ENCODE results near the gene SUPT5H. TPM values are rescaled to one million over a fixed set of nuclear protein-coding genes. Genes with fewer than 3 reads are reported as not detected.

SUPT5H gene
- total and polyA plus RNA-seq, 12 donors: 56.2 to 149 (median 84.3) TPM

DNA sequence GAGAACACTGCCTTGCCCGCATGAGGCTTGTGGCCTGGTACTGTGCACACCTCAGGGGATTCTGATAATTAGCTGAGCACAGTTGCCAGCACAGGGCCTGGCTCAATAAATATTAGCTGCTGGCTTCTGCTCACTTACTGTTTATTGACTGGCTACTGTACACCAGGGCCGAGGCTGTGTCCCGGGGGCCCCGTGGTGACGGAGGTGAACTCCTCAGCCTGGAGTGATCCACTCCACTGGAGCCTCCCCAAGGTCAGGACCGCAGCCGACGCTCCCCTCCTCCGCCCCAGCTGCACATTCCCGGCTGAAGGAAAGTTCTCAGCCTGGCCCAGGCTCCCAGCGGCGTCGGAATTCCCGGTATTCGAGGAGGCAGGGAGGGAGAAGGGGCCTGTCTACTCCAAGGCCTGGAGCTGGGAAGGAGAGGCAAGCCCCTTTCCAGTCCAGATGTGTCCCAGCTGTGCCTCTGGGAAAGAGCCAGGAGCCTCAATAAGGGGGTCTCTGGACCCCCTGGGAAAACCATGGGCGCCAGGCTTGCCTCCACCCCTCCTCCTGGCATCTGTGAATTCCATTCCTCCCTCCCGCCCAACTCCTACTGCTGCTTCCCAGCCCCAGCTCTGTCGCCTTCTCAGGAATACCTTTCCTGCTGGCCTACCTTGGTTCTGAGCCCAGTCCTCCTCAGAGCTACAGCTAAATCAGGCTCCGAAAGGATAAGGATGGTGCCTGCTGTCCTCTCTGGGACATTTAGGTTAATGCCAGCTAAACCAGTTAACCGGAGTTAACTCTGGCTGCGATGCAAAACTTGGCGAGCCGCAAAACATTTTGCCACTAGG lies 16.9 kb upstream of the SUPT5H start:
- Histone ChIP-seq H3K27me3 (no peaks in the 10 kb centered on the region), H3K4me1 (peaks cover 10 to 42% (median 20%) of the 10 kb centered on the region in 9 donors), H3K36me3 (peaks cover 0 to 40% (median 17%) of the 10 kb centered on the region in 9 donors), H3K27ac (peak overlapping the region; percentile 68 to 91 (median 87)), H3K4me3 (peak overlapping the region in 5 of 10 donors; percentile 0 to 20 (median 13)), H3K9me3 (no peaks in the 10 kb centered on the region)
- intact Hi-C loops (cut with DNase I): no loop called here
- DNase-seq: peak; percentile 77 to 84
- peak; percentile 82 to 88 (median 84) for ATAC-seq
- WGBS, 2 donors: 12 to 13% methylated on average over 22 to 23 of the region's 23 CpGs
- TF ChIP-seq, protein P1, sequence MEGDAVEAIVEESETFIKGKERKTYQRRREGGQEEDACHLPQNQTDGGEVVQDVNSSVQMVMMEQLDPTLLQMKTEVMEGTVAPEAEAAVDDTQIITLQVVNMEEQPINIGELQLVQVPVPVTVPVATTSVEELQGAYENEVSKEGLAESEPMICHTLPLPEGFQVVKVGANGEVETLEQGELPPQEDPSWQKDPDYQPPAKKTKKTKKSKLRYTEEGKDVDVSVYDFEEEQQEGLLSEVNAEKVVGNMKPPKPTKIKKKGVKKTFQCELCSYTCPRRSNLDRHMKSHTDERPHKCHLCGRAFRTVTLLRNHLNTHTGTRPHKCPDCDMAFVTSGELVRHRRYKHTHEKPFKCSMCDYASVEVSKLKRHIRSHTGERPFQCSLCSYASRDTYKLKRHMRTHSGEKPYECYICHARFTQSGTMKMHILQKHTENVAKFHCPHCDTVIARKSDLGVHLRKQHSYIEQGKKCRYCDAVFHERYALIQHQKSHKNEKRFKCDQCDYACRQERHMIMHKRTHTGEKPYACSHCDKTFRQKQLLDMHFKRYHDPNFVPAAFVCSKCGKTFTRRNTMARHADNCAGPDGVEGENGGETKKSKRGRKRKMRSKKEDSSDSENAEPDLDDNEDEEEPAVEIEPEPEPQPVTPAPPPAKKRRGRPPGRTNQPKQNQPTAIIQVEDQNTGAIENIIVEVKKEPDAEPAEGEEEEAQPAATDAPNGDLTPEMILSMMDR (IDR thresholded peaks at IDR 0.05): no peak

DNA sequence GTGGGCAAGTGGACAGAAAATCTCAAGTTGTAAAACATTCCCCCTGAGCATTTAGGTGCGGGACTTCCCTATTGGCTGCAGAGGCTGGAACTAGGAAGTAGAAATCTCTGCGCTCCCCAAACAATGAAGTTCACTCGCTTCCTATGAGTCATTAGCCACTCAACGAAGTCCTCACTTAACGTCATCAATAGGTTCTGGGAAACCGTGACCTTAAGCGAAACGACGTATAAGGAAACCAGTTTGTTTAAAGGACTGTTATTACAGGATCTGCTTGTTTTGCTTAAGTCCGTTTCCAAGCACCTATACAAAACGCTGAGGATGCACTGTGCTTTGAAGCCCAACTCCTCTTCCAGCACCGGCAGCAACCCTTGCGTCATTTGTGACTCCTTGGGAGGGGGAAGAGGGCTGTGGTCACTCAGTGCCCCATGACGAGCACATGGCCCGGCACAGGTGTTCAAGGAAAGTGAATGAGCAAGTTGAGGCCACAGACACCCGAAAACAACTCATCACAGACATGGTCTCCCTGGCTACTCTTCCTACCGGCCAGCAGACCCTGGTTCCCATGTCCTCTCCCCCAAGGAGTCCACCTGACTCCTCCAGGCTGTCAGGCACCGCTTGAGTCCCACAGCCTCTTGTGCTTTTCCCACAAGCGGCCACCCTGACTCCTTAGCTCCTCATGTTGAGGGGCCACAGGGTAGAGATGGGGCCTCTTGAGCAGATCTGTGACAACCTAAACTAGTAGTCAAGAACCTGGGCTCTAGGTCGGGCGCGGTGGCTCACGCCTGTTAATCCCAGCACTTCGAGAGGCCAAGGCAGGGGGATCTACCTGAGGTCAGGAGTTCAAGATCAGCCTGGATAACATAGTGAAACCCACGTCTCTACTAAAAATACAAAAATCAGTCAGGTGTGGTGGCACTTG lies 14.4 kb upstream of the SUPT5H start:
- Histone ChIP-seq H3K4me1 (peaks cover 19 to 59% (median 41%) of the 10 kb centered on the region in 9 donors), H3K4me3 (peak overlapping the region in 4 of 10 donors; percentile 16 to 25 (median 18)), H3K27ac (peak overlapping the region in 9 of 10 donors; percentile 38 to 97 (median 78)), H3K27me3 (no peaks in the 10 kb centered on the region), H3K36me3 (peaks cover 0 to 34% (median 26%) of the 10 kb centered on the region in 9 donors), H3K9me3 (no peaks in the 10 kb centered on the region)
- DNase-seq (peak in 1 of 2 donors; percentile 48), ATAC-seq (peak in 6 of 8 donors; percentile 7 to 65 (median 26))
- intact Hi-C loops (cut with DNase I): no loop called here
- TF ChIP-seq, protein P1 (IDR thresholded peaks at IDR 0.05): no peak
- WGBS, 2 donors: 63 to 65% methylated on average over 25 of the region's 25 CpGs

DNA sequence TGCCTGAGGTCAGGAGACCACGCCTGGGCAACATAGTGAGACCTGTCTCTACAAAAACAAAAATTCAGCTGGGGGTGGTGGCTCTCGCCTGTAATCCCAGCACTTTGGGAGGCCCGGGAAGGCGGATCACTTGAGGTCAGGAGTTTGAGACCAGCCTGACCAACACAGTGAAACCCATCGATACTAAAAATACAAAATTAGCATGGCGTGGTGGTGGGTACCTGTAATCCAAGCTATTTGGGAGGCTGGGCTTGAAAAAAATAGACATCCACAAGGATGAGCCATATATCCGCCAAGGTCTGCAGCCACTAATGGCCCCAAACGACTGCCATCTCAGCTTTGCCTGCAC lies 12.7 kb upstream of the SUPT5H start:
- Histone ChIP-seq H3K4me3 (no peak overlapping the region), H3K4me1 (peaks cover 19 to 67% (median 46%) of the 10 kb centered on the region in 9 donors), H3K27me3 (peaks cover 0 to 3% (median 0%) of the 10 kb centered on the region in 7 donors), H3K27ac (peak overlapping the region in 2 of 10 donors; percentile 78 to 97), H3K9me3 (no peaks in the 10 kb centered on the region), H3K36me3 (peaks cover 0 to 34% (median 26%) of the 10 kb centered on the region in 9 donors)
- TF ChIP-seq, protein P1 (IDR thresholded peaks at IDR 0.05): no peak
- WGBS, 2 donors: 85 to 97% methylated on average over 8 of the region's 8 CpGs
- ATAC-seq: no peak
- DNase-seq: no peak
- intact Hi-C loops (cut with DNase I): loop anchor here in 1 of 10 donors (2.0 kb wide), 1 partner anchor 18 kb away; no protein-coding TSS in a partner anchor

Measured in heart right ventricle (tissue), 16 donors.